HepG2 (cell line): ENCODE data around the gene CMTM2.

Experiments used
- CTCF ChIP-seq: sonication (generic); formaldehyde crosslinking; IDR thresholded peaks from 2 replicates; pipeline ENCODE4 v1.5.0; 2020; ENCODE audit warnings: mild to moderate bottlenecking, missing genetic modification reagents, moderate library complexity
- HBP1 ChIP-seq: IDR thresholded peaks from 2 replicates; pipeline ENCODE4 v1.6.1; 2016; ENCODE audit warnings: low read depth, control low read depth
- NFE2L2 ChIP-seq: fragments of 150-350 bp; IDR thresholded peaks from 2 replicates; pipeline ENCODE4 v1.6.1; 2014; ENCODE audit warnings: low read length
- PBX3 ChIP-seq: sonication (generic); formaldehyde crosslinking; IDR thresholded peaks from 2 replicates; pipeline ENCODE4 v1.8.1; 2023; ENCODE audit warnings: missing genetic modification reagents, inconsistent platforms, borderline replicate concordance
- POLR2A ChIP-seq, 2 experiments: IDR thresholded peaks; 2 replicates each; pipeline ENCODE4 v1.6.1; 2011; ENCODE audit warnings: low read depth in 2 of 2, low read length in 2 of 2, mild to moderate bottlenecking in 1 of 2, moderate library complexity in 1 of 2; ENCODE audit not compliant: insufficient read depth in 1 of 2
- SMAD9 ChIP-seq: sonication (generic); formaldehyde crosslinking; IDR thresholded peaks from 2 replicates; pipeline ENCODE4 v1.5.1; 2020; ENCODE audit warnings: mild to moderate bottlenecking, missing genetic modification reagents
- TAF1 ChIP-seq: sonication (generic); formaldehyde crosslinking; IDR thresholded peaks from 2 replicates; pipeline ENCODE4 v1.4.0; 2020; ENCODE audit warnings: missing genetic modification reagents
- ZBTB26 ChIP-seq: IDR thresholded peaks from 2 replicates; pipeline ENCODE4 v1.6.1; 2016; ENCODE audit warnings: missing compliant biosample characterization, missing genetic modification reagents, borderline replicate concordance
- ZNF510 ChIP-seq: sonication (generic); formaldehyde crosslinking; IDR thresholded peaks from 2 replicates; pipeline ENCODE4 v1.4.0; 2020; ENCODE audit warnings: low read depth, mild to moderate bottlenecking, missing genetic modification reagents
- ZNF557 ChIP-seq: sonication (generic); formaldehyde crosslinking; IDR thresholded peaks from 2 replicates; pipeline ENCODE4 v1.4.0; 2020; ENCODE audit warnings: missing genetic modification reagents
- ZNF614 ChIP-seq: IDR thresholded peaks from 2 replicates; pipeline ENCODE4 v1.6.1; 2018; ENCODE audit warnings: missing biosample characterization, missing genetic modification reagents, inconsistent platforms, borderline replicate concordance
- ZSCAN31 ChIP-seq: sonication (generic); formaldehyde crosslinking; IDR thresholded peaks from 2 replicates; pipeline ENCODE4 v1.5.0; 2020; ENCODE audit warnings: low read depth, mild to moderate bottlenecking, missing genetic modification reagents

GRCh38 chr16:66537236-66537635 is 42.0 kb upstream of the CMTM2 start:
- TF ChIP-seq ZNF614 (CRISPR knock-in tag) (no peak), HBP1 (CRISPR knock-in tag) (no peak), PBX3 (CRISPR knock-in tag) (no peak), ZSCAN31 (CRISPR knock-in tag) (no peak), SMAD9 (CRISPR knock-in tag) (no peak), NFE2L2 (no peak), CTCF (no peak), ZNF557 (CRISPR knock-in tag) (no peak), TAF1 (CRISPR knock-in tag) (no peak), ZBTB26 (CRISPR knock-in tag) (no peak), ZNF510 (CRISPR knock-in tag) (no peak), POLR2A (IDR thresholded peaks at IDR 0.05; ENCODE audit: insufficient read depth in 1 of 2, low read depth in 2 of 2, low read length in 2 of 2) (no peak)
